ENCODE measurements around the gene FAM151B. TPM values are rescaled to one million over a fixed set of nuclear protein-coding genes. Genes with fewer than 3 reads are reported as not detected.
"Not testable (repeated sequence)": the region's sequence is repeated elsewhere in the genome, so short reads cannot be mapped to it uniquely, and the experiment has no call there.

Gene FAM151B, protein sequence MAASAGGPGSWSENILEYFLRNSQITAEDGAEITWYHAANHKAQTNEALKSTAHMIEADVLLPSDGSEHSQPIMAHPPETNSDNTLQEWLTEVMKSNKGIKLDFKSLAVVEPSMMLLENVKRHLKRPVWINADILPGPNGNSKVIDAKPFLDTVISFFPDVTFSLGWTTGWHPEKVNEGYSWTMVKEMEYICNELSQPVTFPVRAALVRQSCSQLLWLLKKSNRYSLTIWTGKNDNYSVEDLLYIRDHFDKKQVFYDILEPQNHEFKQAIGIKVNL
- total RNA-seq = 0.30 and 1.0 TPM in 2 replicates

DNA sequence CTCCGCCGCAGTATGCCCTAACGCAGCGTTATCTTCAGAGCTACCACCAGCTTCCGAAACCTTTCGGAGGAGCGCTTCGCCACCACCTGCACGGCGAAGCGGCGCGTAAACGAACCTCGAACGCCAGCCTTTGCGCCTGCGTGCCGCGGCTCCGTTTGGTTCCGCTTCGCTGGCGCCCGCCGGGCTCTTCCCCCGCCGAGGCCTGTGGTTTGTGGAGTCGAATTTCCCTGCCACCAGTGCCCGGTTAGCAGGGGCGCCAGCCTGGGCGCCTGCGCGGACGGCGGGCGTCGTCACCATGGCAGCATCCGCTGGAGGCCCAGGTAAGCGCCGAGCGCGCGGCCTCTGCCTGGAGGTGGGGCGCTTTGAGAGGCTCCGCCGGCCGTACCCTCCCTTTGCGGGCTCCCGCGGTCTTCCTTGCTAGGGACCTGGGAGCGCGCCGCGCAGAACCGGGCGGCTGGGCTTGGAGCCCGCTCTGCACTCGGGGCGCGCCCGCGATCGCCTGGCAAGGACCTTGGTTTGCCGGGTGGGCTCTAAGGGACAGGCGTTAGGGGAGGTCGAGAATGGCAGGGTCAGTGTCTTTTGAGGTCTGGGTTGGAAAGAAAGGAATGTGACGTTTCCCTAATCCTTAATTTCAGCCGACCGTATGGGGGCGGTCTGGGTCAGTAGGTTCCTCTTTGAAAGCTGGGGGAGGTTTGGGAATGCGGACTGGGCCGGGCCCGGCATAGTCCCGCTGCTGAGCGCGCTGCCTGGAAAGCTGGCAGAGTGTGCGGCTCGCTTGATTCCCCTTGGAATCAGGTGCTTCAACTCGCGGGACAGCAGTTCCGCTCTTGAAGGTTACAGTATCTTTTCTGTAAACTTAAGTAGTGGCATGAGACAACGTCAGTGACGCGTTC lies at the start of gene FAM151B:
Gene FAM151B (plus strand): TSS at position 272 of the 893 bp plus-strand sequence. CDS start 24 bp downstream, at position 296.
- intact Hi-C loops (cut with micrococcal nuclease) = loop anchor here (5.0 to 10.0 kb wide), 3 partner anchors 81 to 707 kb away; partner anchors contain the start of gene ZFYVE16

DNA sequence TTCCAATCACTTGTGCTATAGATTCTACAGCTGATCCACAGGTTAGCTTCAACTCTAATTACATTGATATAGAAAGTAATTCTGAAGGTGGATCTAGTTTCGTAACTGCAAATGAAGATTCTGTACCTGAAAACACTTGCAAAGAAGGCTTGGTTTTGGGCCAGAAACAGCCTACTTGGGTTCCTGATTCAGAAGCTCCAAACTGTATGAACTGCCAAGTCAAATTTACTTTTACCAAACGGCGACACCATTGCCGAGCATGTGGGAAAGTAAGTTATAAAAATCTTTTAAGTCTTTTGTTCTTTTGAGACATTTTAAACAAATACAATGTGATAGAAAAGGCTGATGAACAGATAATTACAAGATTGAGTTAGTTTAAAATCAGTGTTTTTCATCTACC lies 49.2 kb upstream of the FAM151B start:
- intact Hi-C loops (cut with micrococcal nuclease) = no loop called here

DNA sequence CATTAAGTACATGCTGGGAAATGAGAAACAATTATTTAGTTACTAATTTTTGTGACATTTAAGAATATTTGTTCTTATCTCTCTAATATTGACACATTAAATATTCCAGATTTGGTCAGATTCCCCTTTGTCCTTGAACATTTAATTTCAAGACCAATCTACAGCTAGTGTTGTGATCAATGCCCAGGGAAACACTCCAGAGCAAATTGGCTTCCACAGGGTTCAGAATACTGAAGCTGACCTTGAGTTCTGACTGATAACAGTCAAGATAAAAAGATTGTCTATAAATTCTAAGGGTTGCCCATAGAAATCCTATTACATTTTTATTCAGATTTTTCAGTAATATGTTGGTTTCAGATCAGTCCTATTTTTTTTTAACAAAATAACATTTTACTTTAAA lies 48.7 kb upstream of the FAM151B start:
- intact Hi-C loops (cut with micrococcal nuclease) = no loop called here

DNA sequence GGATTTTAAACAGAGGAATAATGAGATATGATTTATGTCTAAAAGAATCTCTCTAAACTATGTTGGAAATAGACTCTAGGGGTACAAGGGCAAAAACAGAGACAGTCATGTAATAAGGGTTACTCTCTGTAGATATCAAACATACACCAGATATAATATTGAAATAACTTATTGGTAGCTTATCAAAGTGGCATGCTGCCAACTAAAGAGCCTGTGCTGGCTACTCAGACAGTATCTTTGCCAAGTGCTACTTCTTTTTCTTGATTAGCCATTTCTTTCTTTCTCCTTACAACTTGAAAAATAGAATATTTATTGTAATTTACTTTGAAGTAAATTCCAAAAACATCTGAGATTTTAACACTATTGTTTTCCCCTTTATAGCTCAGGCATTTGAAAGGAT lies 45.2 kb upstream of the FAM151B start:
- intact Hi-C loops (cut with micrococcal nuclease) = no loop called here

DNA sequence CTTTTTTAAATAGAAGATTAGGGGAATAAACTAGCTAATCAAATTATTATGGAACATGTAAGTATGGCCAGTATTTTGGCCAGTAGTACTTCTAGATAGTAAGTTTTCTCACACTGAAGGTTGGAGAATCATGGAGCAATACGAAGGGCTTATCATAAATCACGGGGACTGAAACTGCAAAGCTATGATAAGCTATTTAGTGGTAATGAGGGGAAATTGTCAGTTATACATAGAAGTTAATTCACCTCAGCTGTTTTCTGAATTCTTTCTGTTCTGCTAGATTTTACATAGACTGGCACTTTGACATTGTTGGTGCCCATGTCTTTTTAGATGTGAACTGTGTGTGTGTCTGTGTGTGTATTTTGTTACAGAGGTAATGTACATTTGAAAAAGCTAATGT lies 34.5 kb upstream of the FAM151B start:
- intact Hi-C loops (cut with micrococcal nuclease) = no loop called here

DNA sequence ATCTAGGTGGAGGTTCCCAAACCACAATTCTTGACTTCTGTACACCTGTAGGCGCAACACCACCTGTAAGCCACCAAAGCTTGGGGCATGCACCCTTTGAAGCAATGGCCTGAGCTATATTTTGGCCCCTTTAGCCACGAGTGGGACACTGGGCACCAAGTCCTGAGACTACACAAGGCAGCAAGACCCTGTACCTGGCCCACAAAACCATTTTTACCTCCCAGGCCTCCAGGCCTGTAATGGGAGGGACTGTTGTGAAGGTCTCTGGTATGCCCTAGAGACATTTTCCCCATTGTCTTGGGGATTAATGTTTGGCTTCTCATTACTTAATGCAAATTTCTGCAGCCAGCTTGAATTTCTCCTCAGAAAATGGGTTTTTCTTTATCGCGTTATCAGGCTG lies 24.6 kb upstream of the FAM151B start:
- intact Hi-C loops (cut with micrococcal nuclease) = no loop called here

DNA sequence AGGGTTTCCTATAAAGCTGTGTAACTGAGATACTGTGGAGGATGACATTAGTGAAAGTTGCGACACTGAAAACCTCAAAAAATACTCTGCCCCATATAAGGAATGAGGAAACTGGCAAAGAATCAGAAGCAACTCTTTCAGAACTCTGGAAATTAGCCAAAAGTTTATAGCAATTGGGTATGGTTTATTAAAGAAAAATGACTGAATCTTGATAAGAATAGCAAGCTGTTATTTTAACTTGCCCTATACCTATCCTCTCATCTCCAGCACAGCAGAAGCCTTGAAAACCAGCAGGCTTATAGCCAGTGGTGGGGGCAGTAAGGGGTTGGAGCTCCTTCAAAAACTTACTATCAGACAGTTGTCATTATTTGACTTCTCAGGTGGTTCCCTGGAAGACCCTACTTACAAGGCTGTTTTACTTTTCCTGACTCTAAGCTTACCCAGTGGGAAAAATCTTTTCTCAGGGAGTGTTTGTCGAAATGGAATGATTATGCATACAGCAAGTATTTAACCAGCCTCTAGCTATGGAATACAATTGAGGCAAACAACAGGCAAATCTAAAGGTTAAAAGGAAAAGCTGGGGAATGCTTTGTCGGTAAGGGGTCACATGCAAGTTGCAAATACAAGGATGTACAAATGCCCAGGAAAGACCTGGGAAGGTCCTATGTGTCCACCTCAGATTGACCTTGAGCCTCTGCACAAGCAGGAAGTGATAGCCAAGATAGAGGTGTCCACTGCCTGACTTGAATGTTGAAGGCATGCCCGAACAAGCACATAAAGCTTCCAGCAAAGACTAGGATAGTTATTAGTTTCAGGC lies 21.0 kb upstream of the FAM151B start:
- intact Hi-C loops (cut with micrococcal nuclease) = no loop called here

DNA sequence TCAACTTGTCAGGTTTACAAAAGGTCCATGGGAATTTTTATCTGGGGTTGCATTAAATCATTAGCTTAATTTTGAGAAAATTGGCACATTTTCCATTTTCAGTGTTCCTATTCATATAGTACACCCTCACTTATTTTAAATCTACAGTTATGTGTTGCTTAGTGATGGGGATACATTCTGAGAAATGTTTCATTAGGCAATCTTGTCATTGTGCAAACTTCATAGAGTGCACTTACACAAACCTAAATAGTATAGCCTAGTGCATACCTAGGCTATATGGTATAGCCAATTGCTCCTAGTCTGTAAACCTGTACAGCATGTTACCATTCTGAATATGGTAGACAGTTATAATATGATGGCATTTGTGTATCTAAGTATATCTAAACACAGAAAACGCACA lies 19.8 kb upstream of the FAM151B start:
- intact Hi-C loops (cut with micrococcal nuclease) = no loop called here

DNA sequence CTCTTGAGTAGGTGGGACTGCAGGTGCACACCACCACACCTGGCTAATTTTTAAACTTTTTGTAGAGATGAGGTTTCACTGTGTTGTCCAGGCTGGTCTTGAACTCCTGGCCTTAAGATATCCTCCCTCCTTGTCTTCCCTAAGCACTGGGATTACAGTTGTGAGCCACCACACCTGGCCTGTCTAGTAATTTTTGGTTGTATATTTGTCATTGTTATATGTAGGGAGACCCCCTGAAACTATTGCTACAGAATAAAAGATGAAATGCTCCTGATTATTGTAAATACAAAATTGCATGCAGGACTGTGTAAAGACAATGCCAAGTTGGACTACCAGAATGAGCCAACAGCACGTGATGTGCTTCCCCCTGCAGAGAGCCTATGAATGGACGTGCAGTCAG lies 17.3 kb upstream of the FAM151B start:
- intact Hi-C loops (cut with micrococcal nuclease) = not testable (repeated sequence)

DNA sequence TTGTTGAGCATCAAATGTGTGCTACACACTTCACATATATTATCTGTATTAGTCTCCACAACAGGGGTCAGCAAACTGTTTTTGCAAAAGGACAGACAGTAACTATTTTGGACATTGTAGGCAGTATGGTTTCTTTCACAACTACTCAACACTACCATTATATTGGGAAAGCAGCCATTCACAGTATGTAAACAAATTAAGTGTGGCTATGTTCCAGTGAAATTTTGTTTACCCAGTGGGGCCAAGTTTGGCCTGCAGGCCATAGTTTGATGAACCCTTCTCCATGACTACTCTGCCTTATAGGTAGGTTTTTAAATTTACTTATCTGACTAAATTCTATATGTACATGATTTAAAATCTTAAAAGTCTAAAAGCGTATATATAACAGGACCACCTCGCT lies 13.0 kb upstream of the FAM151B start:
- intact Hi-C loops (cut with micrococcal nuclease) = no loop called here

DNA sequence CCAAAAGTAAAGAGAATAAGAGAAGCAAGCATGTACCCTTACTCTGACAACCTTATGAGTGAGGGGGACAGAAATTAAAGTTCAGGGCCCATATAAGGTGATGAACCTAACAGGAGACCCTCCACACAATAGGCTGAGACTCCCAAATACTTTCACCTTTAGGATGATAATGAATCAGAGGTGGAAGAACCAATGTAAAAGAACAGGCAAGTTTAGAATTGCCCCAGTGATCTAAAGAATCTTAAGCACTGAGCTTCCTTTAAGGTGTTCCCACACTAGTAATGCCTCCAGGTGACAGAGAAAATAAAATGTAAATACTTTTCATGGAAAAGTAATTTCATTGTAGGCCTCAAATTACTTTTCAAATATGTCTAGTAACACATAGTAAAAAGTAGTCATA lies 8.2 kb upstream of the FAM151B start:
- intact Hi-C loops (cut with micrococcal nuclease) = loop anchor here (10.0 kb wide), 1 partner anchor 715 kb away; no protein-coding TSS in a partner anchor

DNA sequence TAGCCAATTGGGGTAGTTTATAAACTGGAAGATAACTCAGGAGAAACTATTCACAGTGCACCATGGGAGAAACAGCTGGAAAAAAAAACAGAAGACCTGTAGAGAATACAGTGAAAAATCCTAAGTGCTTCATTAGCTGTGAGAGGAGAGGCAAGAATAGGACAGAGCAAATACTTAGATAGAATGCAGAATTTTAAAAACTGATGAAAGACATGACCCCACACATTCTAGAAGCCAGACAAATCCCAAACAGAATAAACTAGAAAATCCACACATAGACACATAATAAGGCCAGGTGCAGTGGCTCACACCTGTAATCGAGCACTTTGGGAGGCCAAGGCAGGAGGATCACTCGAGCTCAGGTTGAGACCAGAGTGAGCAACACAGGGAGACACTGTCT lies 7.5 kb upstream of the FAM151B start:
- intact Hi-C loops (cut with micrococcal nuclease) = loop anchor here (10.0 kb wide), 1 partner anchor 714 kb away; no protein-coding TSS in a partner anchor

DNA sequence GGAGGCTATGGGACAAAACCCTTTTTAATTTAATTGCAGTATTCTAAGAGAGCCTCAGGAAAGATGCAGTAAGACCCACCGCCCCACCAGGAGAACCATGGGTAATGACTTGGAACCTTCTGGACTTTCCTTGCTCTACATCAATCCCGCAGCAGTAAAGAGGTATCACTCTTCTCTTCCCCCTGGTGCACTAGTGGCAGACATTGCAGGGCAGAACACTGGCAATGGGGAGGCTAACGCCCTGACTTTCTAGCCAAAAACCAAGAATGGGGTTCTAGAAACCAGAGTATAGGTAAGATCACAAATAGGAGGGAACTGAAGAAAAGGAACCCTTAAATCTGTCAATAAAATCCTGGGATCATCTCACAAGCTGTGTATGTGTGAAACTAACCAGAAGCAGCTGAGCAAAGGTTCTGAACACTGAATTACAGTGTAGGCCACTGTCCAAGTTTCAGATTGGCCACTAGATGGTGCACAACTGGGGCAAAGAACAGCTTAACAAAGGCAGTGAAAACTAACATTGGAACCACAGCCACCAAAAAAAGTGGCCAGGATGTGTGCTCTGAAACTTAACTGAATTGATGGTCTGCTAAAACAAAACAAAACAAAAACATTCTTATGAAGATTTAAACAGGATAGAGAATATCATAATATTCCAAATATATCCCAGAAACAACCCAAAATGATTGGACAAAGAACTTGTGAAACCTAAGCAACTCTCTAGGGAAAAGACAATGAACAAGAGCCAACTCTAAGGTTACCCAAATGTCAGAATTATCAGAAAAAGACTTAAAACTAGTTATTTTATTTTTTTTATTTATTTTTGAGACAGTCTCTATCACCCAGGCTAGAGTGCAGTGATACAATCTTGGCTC lies 6.6 kb upstream of the FAM151B start:
- intact Hi-C loops (cut with micrococcal nuclease) = loop anchor here (1.0 to 10.0 kb wide), 2 partner anchors 191 to 714 kb away; no protein-coding TSS in a partner anchor

DNA sequence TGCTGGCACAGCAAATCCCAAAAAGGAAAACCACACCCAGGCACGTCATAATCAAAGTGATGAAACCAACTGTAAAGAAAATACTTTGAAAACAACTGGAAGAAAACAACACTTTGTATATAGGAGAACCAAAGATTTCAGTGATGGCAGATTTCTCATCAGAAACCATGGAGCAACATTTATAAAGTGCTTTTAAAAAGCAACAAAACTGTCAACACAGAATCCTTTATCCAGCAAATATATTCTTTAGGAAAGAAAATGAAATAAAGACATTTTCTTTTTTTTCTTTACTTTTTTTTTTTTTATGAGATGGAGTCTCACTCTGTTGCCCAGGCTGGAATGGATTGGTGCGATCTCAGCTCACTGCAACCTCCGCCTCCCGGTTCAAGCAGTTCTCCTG lies 5.3 kb upstream of the FAM151B start:
- intact Hi-C loops (cut with micrococcal nuclease) = loop anchor here (10.0 kb wide), 1 partner anchor 712 kb away; no protein-coding TSS in a partner anchor

DNA sequence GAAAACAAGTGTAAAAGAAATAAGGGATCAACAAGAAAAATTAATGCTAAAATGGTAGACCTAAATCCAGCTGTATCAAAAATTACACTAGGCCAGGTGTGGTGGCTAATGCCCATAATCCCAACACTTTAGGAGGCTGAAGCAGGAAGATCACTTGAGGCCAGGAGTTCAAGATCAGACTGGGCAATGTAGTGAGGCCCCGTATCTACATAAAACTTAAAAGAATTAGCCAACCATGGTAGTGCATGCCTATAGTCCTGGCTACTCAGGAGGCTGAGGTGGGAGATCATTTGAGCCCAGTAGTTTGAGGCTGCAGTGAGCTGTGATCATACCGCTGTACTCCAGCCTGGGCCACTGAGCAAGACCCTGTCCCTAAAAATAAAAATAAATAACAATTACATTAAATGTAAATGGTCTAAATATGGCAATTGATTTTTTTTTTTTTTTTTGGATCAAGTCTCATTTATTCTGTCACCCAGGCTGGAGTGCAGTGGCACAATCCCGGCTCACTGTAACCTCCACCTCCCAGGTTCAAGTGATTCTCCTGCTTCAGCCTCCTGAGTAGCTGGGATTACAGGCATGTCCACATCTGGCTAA lies 4.2 kb upstream of the FAM151B start:
- intact Hi-C loops (cut with micrococcal nuclease) = loop anchor here (10.0 kb wide), 1 partner anchor 711 kb away; no protein-coding TSS in a partner anchor

DNA sequence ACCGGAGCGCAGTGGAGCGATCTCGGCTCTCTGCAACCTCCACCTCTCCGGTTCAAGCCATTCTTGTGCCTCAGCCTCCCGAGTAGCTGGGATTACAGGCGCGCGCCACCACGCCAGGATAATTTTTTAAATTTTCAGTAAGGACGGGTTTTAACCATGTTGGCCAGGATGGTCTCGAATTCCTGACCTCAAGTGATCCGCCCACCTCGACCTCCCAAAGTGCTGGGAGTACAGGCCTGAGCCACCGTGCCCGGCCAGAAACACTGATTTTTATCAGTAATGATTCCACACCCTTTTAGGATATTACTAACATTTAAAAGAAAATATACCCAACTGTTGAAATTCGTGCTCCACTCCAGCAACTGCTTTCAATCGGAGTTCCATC lies 464 bp upstream of the FAM151B start:
- intact Hi-C loops (cut with micrococcal nuclease) = loop anchor here (5.0 to 10.0 kb wide), 3 partner anchors 80 to 707 kb away; partner anchors contain the start of gene ZFYVE16

DNA sequence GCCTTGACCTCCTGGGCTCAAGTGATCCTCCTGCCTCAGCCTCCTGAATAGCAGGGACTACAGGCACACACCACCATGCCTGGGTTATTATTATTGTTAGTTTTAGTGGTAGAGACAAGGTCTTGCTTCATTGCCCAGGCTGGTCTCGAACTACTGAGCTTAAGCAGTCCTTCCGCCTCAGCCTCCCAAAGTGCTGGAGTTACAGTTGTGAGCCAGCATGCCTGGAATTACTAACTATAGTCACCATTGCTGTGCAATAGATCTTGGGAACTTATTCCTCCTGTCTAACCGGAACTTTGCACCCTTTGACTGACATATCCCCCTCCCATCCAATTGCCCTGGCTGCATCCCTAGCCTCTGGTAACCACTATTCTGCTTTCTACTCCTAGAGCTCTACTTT lies 3.4 kb downstream of the FAM151B start:
- intact Hi-C loops (cut with micrococcal nuclease) = no loop called here

DNA sequence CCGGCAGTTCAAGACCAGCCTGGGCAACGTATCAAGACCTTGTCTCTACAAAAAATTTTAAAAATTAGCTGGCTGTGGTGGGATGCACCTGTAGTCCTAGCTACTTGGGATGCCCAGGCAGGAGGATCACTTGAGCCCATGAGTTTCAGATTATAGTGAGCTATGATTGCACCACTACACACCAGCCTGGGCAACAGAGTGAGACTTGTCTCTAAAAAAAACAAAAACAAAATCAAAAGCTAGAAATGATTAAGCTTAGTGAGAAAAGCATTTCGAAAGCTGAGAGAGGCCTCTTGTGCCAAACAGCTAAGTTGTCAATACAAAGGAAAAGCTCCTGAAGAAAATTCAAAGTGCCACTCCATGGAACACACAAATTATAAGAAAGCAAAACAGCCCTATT lies 4.8 kb downstream of the FAM151B start:
- intact Hi-C loops (cut with micrococcal nuclease) = no loop called here

DNA sequence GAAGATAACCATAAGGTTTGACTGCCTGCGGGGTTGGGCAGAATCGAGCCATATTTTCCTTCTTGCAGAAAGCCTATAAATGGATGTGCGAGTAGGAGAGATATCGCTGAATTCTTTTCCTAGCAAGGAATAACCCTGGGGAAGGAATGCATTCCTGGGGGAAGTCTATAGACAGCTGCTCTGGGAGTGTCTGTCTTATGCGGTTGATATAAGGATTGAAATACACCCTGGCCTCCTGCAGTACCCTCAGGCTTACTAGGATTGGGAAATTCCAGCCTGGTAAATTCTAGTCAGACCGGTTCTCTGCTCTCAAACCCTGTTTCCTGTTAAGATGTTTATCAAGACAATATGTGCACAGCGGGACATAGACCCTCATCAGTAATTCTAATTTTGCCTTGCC lies 5.5 kb downstream of the FAM151B start:
- intact Hi-C loops (cut with micrococcal nuclease) = not testable (repeated sequence)

DNA sequence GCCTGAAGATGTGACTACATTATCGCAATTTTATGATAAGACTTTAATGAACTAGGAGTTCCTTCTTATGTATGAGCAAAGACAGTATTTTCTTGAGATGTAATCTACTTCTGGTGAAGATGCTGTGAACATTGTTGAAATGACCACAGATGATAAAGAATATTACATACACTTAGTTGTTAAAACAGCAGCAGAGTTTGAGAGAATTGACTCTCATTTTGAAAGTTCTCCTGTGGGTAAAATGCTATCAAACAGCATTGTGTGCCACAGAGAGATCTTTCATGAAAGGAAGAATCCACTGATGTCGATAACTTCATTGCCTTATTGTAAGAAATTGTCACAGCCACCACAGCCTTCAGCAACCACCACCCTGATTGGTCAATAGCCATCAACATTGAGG lies 8.0 kb downstream of the FAM151B start:
- intact Hi-C loops (cut with micrococcal nuclease) = no loop called here
